ENCODE data around the gene MYO1D.
A peak's percentile ranks its signal among the peaks of the same experiment; 100 is the strongest.

The MYO1D gene

DNA sequence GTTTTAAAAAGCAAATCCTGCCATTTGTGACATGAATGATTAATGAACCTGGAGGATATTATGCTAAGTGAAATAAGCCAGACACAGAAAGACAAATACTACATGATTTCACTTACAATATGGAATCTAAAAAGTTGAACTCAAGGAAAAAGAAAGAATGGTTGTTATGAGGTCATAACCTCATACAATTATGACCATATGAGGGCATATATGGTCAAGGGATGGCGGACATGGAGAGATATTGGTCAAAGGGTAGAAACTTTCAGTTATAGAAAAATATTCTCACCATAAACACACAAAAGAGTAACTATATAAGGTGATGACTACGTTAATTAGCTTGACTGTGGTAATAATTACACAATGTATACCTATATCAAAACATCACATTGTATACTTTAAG, 56.5 kb downstream of the MYO1D start:
- no peak for DNase-seq (ENCODE audit: low read depth in 1 of 2, low spot score in 1 of 2)

- DNase-seq (ENCODE audit: low read depth in 1 of 2, low spot score in 1 of 2) = no peak
Observed at GRCh38 chr17:32819787-32820186, 57.1 kb downstream of the MYO1D start.

DNA sequence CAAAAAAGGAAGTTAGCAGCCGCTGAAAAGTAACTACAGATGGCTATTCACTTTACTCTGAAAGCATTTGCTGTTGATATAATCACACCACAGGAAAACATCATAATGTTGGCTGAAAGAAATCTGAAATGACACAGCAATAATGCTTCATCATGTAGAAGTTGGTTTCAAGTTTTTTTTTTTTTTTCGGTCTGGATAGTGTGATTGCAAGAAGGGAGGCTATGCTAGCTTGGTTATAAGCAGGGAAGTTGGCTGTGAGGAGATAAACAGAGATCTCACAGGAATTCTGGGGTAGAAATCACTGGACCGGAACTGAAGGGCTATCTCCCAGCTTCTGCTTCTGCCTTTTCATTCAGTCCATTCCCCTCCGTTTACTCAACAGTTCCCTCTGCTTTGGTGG, 57.9 kb downstream of the MYO1D start:
- no peak for DNase-seq (ENCODE audit: low read depth in 1 of 2, low spot score in 1 of 2)

GRCh38 chr17:32815460-32815859, 61.5 kb downstream of the MYO1D start:
- DNase-seq (ENCODE audit: low read depth in 1 of 2, low spot score in 1 of 2) = no peak

GRCh38 chr17:32814836-32815235, 62.1 kb downstream of the MYO1D start:
- DNase-seq (ENCODE audit: low read depth in 1 of 2, low spot score in 1 of 2) = no peak

GRCh38 chr17:32813021-32813420, 63.9 kb downstream of the MYO1D start:
- DNase-seq (ENCODE audit: low read depth in 1 of 2, low spot score in 1 of 2) = no peak

DNA sequence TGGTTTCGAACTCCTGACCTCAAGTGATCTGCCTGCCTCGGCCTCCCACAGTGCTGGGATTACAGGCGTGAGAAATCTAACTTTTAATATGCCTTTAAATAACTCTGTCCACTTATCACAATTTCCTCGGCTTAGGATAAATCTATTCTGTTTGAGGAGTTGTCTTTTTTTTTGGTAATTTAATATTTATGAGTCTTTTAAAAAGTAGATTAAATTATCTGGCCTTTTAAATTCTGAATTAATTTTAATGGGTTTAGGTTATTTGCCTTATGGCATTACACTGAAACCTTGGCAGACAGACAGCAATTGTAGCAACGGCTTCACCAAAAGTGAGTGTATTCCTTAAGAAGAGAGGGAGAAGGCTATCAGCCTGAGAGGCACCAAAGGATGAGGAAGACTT, 66.2 kb downstream of the MYO1D start:
- no peak for DNase-seq (ENCODE audit: low read depth in 1 of 2, low spot score in 1 of 2)

DNA sequence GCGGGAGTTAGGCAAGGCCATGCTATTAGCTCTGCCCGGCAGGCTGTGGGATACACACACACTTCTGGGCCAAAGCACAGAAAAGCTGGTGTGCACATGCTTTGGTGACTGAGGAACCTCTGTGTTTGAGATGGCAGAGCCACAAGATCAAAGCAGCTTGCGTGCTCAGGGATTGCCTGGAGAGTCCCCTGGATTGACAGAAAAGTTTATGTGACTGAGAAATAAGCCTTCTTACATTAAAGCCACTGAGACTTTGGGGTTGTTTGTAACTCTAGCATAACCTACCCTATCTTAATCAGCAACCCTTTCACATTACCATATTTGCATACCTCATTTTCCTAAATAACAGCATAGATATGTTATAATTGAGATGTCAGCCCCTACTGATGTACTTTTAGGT, 69.3 kb downstream of the MYO1D start:
- DNase-seq (ENCODE audit: low read depth in 1 of 2, low spot score in 1 of 2) = no peak

DNA sequence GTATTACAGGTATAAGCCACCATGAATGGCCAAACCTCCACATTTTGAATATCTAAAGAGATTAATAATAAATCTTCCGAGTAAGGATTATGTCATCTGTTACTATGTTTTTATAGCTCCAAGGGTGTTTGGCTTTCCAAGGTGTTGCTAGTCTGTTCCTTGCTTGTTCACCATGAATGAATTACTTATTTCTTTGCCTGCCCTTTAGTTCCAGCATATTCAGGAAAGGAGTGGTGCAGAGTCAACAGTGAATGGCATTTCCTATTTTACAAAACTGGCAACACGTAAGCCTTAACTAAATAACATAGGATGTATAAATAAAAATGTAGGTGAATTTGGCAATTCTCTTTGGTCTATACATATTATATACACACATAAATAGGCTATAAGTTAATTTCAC, 70.3 kb downstream of the MYO1D start:
- DNase-seq (ENCODE audit: low read depth in 1 of 2, low spot score in 1 of 2) = no peak

DNA sequence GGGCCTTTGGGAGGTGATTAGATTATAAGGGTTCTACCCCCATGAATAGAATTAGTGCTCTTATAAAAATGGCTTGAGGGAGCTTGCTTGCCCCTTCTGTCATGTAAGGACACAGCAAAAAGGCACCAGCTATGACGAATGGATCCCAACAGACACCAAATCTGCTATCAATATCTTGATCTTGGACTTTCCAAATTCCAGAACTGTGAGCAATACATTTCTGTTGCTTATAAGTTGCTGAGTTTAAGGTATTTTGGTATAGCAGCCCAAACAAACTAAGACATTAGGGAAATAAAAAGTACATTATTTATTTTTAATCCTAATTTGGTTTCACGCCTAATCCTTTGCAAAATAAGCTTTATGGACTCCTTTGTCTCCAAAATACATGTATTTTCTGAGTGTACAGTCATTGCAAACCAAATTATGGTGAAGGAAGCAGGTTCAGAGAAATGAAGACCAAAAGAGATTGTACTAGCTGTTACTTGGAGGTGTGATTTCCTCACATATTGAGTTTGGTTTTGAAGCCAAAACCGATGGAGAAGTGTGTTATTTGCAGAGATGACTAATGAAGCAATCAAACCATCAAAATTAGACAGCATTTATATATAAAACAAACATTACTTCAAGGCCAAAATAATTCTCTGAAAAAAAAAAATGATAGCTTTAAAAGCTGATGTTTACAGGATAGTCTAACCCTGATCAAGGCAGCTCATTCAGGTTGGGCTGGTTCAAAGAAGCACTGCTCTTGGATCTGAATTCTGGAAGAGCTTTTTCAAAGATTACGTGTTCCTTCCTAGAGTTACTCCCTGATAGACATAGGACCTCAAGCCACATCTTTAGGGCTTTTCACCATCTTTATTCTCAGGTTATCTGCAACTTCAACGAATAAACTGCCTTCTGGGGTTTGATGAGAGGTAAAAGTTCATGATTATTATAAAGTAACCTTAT, 71.6 kb downstream of the MYO1D start:
- no peak for DNase-seq (ENCODE audit: low read depth in 1 of 2, low spot score in 1 of 2)

- DNase-seq (ENCODE audit: low read depth in 1 of 2, low spot score in 1 of 2) = no peak
Observed at GRCh38 chr17:32803544-32803943, 73.4 kb downstream of the MYO1D start.

GRCh38 chr17:32802306-32802705, 74.6 kb downstream of the MYO1D start:
- no peak for DNase-seq (ENCODE audit: low read depth in 1 of 2, low spot score in 1 of 2)

GRCh38 chr17:32801641-32802040, 75.3 kb downstream of the MYO1D start:
- DNase-seq (ENCODE audit: low read depth in 1 of 2, low spot score in 1 of 2) = no peak

DNA sequence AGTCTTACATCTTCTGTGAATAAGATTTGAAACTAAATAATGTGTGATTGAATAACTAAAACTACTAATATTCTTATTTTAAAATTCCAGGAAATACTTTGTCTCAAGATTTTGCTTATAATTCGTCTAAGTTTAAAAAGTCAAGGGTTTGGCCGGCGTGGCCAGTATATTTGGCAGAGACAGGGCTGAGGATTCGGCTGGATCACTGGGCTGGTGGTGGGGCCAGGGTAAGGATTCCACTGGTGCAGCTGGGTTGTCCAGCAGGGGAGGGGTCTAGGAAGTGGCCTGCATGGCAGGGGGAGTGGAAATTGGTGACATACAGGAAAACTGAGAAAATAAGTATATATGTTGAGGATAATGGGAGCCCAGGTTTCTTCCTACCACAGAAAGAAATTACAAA, 75.7 kb downstream of the MYO1D start:
- DNase-seq (ENCODE audit: low read depth in 1 of 2, low spot score in 1 of 2) = no peak

GRCh38 chr17:32798938-32799337, 78.0 kb downstream of the MYO1D start:
- no peak for DNase-seq (ENCODE audit: low read depth in 1 of 2, low spot score in 1 of 2)

DNA sequence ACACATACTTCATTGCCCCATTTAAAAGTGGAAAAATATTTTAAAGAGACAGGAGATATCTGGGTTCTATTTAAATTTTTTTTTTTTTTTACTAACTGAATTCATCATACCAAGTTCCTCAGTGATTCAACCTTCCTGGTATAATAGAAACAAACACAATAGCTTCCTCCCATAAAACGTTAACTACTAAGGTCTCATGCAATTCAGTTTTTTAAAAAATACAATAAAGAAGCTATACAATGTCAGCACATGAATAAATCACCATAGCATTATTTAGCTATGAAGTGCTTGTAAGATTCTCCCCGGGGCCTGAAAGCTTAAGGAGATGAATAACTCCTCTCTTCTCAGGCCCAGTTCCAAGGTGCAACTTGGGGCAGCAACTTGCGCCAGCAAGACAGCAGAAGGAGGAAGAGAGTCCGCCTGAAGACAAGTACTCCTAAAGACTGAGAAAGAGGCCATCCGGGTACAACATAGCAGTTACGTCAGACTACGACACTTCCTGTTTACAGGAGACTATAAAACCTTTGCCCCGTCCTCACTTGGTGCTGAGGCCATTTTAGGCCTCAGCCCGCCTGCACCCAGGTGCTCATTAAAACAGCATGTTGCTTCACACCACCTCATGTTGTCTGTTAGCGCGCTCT, 81.5 kb downstream of the MYO1D start:
- DNase-seq (ENCODE audit: low read depth in 1 of 2, low spot score in 1 of 2) = no peak

DNA sequence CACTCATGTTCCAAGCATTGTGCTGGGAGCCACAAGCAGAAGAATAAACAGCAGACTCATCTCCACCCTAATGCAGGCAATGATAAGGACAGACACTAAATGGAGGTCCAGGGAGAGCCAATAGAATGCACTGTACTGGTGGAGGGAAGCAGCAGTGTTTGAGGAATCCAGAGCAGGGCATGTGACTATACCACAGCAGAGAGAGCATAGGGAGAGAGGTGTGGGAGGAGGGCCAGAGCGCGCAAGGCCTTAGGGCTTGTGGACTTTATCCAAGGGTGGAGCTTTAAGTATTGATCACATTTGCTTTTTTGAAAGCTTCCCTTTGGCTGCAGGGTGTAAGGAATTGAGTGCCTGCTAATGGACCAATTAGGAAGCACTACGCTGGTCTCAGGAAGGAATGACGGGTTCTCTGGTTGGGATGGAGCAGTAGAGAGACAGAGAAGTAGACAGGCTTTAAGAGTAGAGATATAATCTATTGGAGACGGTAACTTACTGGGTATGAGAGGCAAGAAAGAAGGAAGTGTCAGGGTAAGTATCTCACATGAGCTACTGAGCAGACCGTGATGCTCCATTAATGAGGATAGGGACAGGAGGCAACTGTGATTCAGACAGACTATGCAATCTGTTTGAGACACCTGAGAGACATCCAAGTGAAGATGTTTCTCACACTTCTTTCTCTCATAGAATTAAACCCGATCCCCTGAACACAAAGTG, 82.2 kb downstream of the MYO1D start:
- DNase-seq (ENCODE audit: low read depth in 1 of 2, low spot score in 1 of 2) = no peak

DNA sequence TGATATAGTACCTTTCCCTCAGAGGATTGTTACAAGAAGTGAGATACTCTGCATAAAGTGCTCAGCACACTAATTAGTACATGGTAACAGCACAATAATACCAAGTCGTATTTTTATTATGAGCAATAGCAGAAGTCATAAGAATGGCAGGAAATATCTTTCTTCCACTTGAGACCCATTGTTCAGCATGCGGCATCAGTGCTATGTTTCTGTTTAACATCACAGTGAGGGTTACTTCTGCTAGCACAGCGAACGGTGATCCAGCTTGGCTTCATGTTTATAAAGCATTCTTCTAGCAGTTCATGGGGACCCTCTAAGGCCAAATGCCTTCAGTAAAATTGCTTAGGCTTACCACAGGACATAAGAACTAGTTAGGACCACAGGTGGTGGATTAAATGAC, 83.1 kb downstream of the MYO1D start:
- no peak for DNase-seq (ENCODE audit: low read depth in 1 of 2, low spot score in 1 of 2)

GRCh38 chr17:32792207-32792606, 84.7 kb downstream of the MYO1D start:
- DNase-seq (ENCODE audit: low read depth in 1 of 2, low spot score in 1 of 2) = no peak

GRCh38 chr17:32786169-32786568, 90.8 kb downstream of the MYO1D start:
- DNase-seq (ENCODE audit: low read depth in 1 of 2, low spot score in 1 of 2) = no peak

GRCh38 chr17:32784113-32784512, 92.8 kb downstream of the MYO1D start:
- no peak for DNase-seq (ENCODE audit: low read depth in 1 of 2, low spot score in 1 of 2)

DNA sequence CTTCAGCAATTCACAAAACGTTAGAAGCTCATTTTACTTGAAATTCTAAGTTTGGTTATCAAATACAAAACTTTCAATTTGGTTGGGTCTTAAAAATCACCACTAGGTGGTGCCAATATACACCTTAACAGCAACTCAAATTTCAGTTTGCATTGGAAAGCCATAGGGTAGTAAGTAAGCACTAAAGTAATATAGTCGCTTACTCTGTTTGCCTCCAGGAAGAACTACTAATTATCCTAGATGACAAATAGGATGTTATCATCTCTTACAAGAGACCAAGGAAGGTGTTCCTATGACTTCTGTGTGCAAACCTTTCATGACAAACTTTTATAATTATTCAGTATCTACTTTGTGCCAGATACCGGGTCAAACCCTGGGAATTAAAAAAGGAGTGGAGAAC, 93.3 kb downstream of the MYO1D start:
- DNase-seq (ENCODE audit: low read depth in 1 of 2, low spot score in 1 of 2) = peak in 1 of 2 donors; percentile 4
